ENCODE results near the gene ADCK2.
A peak's percentile ranks its signal among the peaks of the same experiment; 100 is the strongest.
"Not testable (repeated sequence)": the region's sequence is repeated elsewhere in the genome, so short reads cannot be mapped to it uniquely, and the experiment has no call there.

Gene ADCK2

DNA sequence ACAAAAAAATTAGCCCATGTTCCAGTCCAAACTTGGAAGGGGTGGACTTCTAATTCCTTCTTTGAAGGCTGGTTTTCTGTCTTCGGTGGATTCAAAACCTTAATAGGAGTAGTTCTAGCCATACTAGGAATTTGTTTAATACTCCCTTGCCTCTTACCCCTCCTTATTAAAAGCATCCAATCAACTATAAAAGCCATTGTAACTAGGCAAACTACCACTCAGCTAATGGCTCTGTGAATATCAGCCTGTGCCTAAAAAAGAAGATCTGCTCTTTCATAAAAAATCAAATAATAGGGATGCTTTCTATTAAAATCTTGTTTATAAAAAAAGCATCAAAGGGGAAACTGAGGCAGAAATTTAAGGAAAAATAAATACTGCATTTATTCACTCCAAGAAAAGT, 4.1 kb upstream of the ADCK2 start:
- TF ChIP-seq, protein P1, sequence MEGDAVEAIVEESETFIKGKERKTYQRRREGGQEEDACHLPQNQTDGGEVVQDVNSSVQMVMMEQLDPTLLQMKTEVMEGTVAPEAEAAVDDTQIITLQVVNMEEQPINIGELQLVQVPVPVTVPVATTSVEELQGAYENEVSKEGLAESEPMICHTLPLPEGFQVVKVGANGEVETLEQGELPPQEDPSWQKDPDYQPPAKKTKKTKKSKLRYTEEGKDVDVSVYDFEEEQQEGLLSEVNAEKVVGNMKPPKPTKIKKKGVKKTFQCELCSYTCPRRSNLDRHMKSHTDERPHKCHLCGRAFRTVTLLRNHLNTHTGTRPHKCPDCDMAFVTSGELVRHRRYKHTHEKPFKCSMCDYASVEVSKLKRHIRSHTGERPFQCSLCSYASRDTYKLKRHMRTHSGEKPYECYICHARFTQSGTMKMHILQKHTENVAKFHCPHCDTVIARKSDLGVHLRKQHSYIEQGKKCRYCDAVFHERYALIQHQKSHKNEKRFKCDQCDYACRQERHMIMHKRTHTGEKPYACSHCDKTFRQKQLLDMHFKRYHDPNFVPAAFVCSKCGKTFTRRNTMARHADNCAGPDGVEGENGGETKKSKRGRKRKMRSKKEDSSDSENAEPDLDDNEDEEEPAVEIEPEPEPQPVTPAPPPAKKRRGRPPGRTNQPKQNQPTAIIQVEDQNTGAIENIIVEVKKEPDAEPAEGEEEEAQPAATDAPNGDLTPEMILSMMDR (IDR thresholded peaks at IDR 0.05; ENCODE audit: low read length, missing control alignments): no peak
- DNase-seq (ENCODE audit: low read depth): no peak
- H3K4me3 ChIP-seq (replicated peaks; ENCODE audit: low read depth, low read length): no peak overlapping the region

DNA sequence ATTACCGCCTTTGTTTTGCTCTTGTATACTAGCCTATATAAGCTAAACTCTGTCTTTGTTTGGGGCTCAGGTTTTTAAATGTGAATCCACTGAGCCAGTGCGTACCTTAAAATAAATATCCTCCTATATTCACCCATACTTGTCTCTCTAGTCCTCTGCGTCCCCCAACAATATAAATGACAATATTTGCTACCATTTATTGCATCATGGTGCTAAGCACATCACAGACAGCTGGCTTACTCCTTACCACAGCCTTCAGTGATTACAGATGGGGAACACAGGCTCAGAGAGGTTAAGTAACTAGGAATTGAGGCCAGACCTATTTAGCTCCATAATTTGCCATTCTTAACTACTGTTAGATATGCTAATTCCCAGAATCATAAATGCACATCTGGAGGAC, 3.4 kb upstream of the ADCK2 start:
- DNase-seq (ENCODE audit: low read depth): no peak
- TF ChIP-seq, protein P1 (IDR thresholded peaks at IDR 0.05; ENCODE audit: low read length, missing control alignments): no peak
- no peak overlapping the region for H3K4me3 ChIP-seq (replicated peaks; ENCODE audit: low read depth, low read length)

DNA sequence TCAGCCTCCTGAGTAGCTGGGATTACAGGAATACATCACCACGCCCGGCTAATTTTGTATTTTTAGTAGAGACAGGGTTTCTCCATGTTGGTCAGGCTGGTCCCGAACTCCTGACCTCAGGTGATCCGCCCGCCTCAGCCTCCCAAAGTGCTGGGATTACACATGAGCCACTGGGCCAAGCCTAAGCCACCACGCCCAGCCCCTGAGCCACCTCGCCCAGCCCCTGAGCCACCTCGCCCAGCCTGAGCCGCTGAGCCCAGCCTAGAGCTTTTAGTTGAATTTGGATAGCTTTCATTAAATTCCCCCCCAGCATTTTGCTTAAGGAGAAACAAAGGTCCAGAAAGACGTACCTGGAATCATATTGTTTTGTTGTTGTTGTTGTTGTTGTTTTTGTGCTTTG, 2.9 kb upstream of the ADCK2 start:
- not testable (repeated sequence) for DNase-seq (ENCODE audit: low read depth); H3K4me3 ChIP-seq (replicated peaks; ENCODE audit: low read depth, low read length)

DNA sequence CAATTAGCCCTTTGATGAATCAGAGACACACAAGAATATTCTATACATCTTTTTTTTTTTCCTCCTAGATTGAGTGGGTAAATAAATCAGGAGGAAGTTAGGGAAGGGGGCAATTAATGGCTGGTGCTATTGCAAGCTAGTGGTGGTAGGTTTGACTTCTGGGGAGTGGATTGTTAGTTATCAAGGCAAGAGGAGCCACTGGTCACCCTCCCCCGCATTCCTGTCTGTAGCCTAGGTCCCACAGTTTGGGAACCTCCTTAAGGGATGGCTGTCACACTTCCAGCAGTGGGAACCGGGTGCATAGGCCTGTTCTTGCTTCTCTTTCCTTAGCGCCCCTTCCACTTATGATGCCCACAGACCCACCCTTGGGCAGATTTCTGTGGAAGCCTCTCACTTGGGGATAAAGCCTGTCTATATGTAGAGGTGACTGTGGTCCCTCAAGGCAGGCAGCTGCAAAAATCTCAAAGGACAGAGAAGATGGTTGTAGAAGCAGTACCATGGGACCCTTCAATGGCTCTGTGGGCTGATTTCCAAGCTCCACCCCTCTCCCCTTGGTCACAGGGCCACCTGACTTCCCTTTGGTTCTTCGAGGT, 2.3 kb upstream of the ADCK2 start:
- no peak overlapping the region for H3K4me3 ChIP-seq (replicated peaks; ENCODE audit: low read depth, low read length)
- TF ChIP-seq, protein P1 (IDR thresholded peaks at IDR 0.05; ENCODE audit: low read length, missing control alignments): no peak
- DNase-seq (ENCODE audit: low read depth): no peak

DNA sequence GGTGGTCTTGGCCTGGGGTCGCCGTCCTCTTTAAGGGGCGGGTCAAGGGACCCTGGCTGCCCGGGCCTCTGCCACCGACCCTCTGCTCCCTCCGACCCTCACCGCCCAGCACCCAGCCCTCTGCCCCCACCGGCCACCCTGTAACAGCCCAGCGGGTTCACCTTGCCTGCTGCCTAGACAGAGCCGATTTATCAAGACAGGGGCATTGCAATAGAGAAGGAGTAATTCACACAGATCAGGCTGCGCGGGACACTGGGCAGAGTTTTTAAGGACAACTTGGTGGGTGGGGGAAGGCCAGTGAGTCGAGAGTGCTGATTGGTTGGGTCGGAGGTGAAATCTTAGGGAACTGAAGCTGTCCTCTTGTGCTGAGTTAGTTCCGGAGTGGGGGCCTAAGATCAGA, 779 bp upstream of the ADCK2 start:
- H3K4me3 ChIP-seq (replicated peaks; ENCODE audit: low read depth, low read length): no peak overlapping the region
- DNase-seq (ENCODE audit: low read depth): no peak
- TF ChIP-seq, protein P1 (IDR thresholded peaks at IDR 0.05; ENCODE audit: low read length, missing control alignments): no peak

DNA sequence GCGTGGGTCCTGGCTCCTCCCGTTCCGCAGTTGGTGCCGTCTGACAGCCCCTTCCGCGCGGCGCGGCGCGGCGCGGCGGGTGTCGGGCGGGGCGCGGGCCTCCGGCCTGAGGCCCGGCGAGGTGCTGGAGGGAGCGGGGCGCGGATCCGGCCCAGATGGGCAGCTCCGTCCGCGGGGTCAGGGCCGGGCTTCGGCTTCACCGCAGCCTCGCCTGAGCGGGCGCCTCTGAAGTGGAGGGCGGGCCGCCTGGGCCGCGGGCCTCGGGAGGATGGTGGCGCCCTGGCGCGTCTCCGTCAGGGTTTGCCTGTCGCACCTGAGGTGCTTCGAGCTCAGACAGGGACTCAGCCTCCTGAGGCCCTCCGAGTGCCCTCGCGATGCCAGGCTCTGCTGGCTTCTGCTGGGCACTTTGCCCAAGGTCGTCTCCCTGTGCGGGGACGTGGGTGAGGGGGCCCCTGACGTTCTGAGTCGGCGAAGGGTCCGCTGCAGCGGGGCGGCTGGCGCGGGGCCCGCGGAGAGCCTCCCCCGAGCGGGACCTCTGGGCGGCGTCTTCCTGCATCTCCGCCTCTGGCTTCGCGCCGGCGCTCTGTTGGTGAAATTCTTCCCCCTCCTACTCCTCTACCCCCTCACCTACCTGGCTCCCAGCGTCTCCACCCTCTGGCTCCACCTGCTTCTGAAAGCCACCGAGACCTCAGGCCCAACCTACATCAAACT, 473 bp downstream of the ADCK2 start:
- peak overlapping the region; percentile 58 for H3K4me3 ChIP-seq (replicated peaks; ENCODE audit: low read depth, low read length)
- TF ChIP-seq, protein P1 (IDR thresholded peaks at IDR 0.05; ENCODE audit: low read length, missing control alignments): no peak
- no peak for DNase-seq (ENCODE audit: low read depth)

DNA sequence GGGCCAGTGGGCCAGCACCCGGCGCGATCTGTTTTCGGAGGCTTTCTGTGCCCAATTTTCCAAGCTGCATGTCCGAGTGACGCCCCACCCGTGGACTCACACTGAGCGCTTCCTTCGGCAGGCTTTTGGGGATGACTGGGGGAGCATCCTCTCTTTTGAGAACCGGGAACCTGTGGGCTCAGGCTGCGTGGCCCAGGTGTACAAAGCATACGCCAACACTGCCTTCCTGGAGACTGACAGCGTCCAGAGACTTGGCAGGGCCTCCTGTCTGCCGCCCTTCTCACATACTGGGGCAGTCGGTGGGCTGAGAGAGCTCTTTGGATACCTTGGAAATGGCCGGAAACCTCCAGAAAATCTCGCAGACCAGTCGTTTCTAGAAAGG, 1.0 kb downstream of the ADCK2 start:
- TF ChIP-seq, protein P1 (IDR thresholded peaks at IDR 0.05; ENCODE audit: low read length, missing control alignments): no peak
- H3K4me3 ChIP-seq (replicated peaks; ENCODE audit: low read depth, low read length): peak overlapping the region; percentile 58
- no peak for DNase-seq (ENCODE audit: low read depth)
